SK-N-SH treated with all-trans-retinoic acid at 6 μM for 48 hours (cell line): ENCODE results near the gene CFAP74.

ENCODE experiments used
- ISL1 ChIP-seq: fragments of 250-450 bp; sonication (Bioruptor Pico); IDR thresholded peaks from 2 replicates; pipeline ENCODE4 v2.1.2; 2022; ENCODE audit warnings: mild to moderate bottlenecking, moderate library complexity
- RARB ChIP-seq: fragments of 250-450 bp; sonication (Bioruptor Pico); IDR thresholded peaks from 2 replicates; pipeline ENCODE4 v1.8.0; 2021; ENCODE audit warnings: mild to moderate bottlenecking, moderate library complexity
- TSHZ2 ChIP-seq: fragments of 250-450 bp; sonication (Bioruptor Pico); IDR thresholded peaks from 2 replicates; pipeline ENCODE4 v1.5.0; 2020; ENCODE audit warnings: mild to moderate bottlenecking, moderate library complexity

DNA sequence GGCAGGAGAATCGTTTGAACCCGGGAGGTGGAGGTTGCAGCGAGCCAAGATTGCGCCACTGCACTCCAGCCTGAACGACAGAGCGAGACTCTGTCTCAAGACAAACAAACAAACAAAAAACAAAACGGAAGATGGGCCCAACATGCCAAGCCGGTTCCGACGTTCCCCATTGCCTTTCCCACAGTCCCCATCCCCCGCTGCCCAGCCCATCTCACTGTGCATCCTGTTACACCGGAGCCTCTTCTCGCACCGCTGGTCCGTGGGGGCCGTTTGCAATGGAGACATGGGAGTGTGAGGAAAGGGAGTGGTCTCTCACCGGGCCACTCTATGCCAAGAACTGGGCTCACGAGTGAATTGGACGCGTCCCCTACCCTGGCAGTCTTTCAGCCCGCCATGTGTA is 1.3 kb upstream of the CFAP74 start:
- TF ChIP-seq ISL1 (no peak), TSHZ2 (CRISPR knock-in tag) (no peak), RARB (CRISPR knock-in tag) (no peak)
